GM21825 (cell line): ENCODE measurements around the gene ELOVL4.

Source experiments
- ATAC-seq: cut with Tn5 transposase; IDR thresholded peaks from one replicate; pipeline ENCODE4 v1.9.1; 2021; ENCODE audit warnings: mild to moderate bottlenecking, moderate library complexity; ENCODE audit not compliant: unreplicated experiment

The ELOVL4 gene

GRCh38 chr6:79947191-79948186, at the start of gene ELOVL4:
TSS of gene ELOVL4 (minus strand) at chr6:79947553. CDS start at chr6:79947279, 274 bp downstream.
- ATAC-seq = peak; percentile 47

- ATAC-seq = no peak
These were observed 46.6 kb upstream of the ELOVL4 start for GRCh38 chr6:79993911-79994309.

GRCh38 chr6:79993012-79993910, 45.9 kb upstream of the ELOVL4 start:
- ATAC-seq = no peak

- ATAC-seq = no peak
These were observed 42.3 kb upstream of the ELOVL4 start for GRCh38 chr6:79989641-79990040.

- ATAC-seq = no peak
These were observed 37.8 kb upstream of the ELOVL4 start for GRCh38 chr6:79985128-79985527.

GRCh38 chr6:79984261-79984660, 36.9 kb upstream of the ELOVL4 start:
- ATAC-seq = peak; percentile 62

- ATAC-seq = no peak
These were observed 34.3 kb upstream of the ELOVL4 start for GRCh38 chr6:79981652-79982051.

GRCh38 chr6:79971193-79971592, 23.8 kb upstream of the ELOVL4 start:
- ATAC-seq = no peak

GRCh38 chr6:79969784-79970183, 22.4 kb upstream of the ELOVL4 start:
- no peak for ATAC-seq

- no peak for ATAC-seq
These were observed 19.8 kb upstream of the ELOVL4 start for GRCh38 chr6:79967178-79967577.

- no peak for ATAC-seq
These were observed 17.3 kb upstream of the ELOVL4 start for GRCh38 chr6:79964607-79965081.

GRCh38 chr6:79954849-79955248, 7.5 kb upstream of the ELOVL4 start:
- no peak for ATAC-seq

- peak; percentile 60 for ATAC-seq
These were observed 1.9 kb upstream of the ELOVL4 start for GRCh38 chr6:79949233-79949632.

- peak; percentile 24 for ATAC-seq
These were observed 822 bp downstream of the ELOVL4 start for GRCh38 chr6:79946272-79947190.

- ATAC-seq = no peak
These were observed 4.2 kb downstream of the ELOVL4 start for GRCh38 chr6:79943133-79943532.

GRCh38 chr6:79941489-79942151, 5.7 kb downstream of the ELOVL4 start:
- ATAC-seq = no peak

GRCh38 chr6:79928478-79928998, 18.8 kb downstream of the ELOVL4 start:
- no peak for ATAC-seq

GRCh38 chr6:79927758-79928157, 19.6 kb downstream of the ELOVL4 start:
- no peak for ATAC-seq

- no peak for ATAC-seq
These were observed 24.1 kb downstream of the ELOVL4 start for GRCh38 chr6:79923270-79923669.
